GM18505 (cell line): ENCODE measurements around the gene PKMYT1.
"Not testable (repeated sequence)": the region's sequence is repeated elsewhere in the genome, so short reads cannot be mapped to it uniquely, and the experiment has no call there.

Experiments
- ATAC-seq: cut with Tn5 transposase; IDR thresholded peaks from one replicate; pipeline ENCODE4 v1.9.1; 2021; ENCODE audit not compliant: unreplicated experiment
- POLR2A ChIP-seq: IDR thresholded peaks from 4 replicates; pipeline ENCODE4 v1.6.1; 2011; ENCODE audit warnings: borderline replicate concordance; ENCODE audit not compliant: insufficient read depth, insufficient read length; ENCODE audit errors: extremely low read depth

The PKMYT1 gene

GRCh38 chr16:2950353-2950724 is 29.9 kb downstream of the PKMYT1 start:
- no peak for ATAC-seq
- TF ChIP-seq POLR2A, result no peak

GRCh38 chr16:2949705-2950352 is 30.4 kb downstream of the PKMYT1 start:
- ATAC-seq, result no peak
- no peak for TF ChIP-seq POLR2A

GRCh38 chr16:2948807-2949704 is 31.2 kb downstream of the PKMYT1 start:
- TF ChIP-seq POLR2A, result no peak
- ATAC-seq, result no peak

DNA sequence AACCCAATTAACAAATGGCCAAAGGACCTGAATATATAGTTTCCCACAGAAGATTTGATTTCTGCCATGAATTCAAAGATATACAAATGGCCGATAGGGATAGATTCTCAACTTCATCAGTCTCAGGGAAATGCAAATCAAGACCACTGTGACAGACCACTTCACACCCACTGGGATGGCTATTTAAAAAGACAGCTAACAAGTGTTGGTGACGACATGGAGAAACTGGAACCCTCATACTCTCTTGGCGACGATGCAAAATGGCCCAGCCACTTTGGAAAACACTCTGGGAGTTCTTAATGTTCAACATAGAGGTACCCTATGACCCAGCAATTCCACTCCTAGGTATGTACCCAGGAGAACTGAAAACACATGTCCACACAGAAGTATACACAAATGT is 33.6 kb downstream of the PKMYT1 start:
- no peak for TF ChIP-seq POLR2A
- ATAC-seq, result no peak

- not testable (repeated sequence) for ATAC-seq
These were observed 36.5 kb downstream of the PKMYT1 start for GRCh38 chr16:2943716-2944115.

GRCh38 chr16:2942045-2942444 is 38.2 kb downstream of the PKMYT1 start:
- ATAC-seq, result no peak
- no peak for TF ChIP-seq POLR2A

DNA sequence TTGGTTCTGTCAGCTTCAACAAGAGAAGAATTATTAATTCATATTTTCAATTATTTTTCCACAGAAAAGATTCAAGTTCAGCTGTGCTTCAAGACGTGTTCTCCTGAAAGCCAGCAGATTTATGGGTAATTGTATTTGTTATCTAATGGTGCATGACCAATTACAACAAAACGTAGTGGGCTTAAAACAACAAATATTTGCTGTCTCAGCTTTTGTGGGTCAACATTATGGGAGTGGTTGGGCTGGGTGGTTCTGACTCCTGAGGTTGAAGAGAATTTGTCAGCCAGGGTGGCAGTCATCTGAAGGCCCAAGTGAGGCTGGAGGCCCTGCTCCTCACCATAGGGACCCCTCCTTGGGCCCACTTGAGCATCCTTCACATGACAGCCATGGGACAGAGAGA is 40.3 kb downstream of the PKMYT1 start:
- no peak for ATAC-seq

DNA sequence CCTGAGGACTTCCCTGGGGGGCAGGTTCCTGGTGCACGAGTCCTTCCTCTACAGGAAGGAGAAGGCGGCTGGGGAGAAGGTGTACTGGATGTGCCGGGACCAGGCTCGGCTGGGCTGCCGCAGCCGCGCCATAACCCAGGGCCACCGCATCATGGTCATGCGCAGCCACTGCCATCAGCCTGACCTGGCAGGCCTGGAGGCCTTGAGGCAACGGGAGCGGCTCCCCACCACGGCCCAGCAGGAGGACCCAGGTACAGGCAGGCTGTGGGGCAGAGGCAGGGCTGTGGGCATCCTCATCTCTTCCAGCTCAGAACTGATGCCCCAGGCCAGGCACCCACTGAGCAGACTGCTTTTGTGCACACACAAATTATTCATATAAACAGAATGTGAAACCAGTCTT is 42.0 kb downstream of the PKMYT1 start:
- no peak for TF ChIP-seq POLR2A
- ATAC-seq, result no peak

More for the DNA sequence above, 40.3 kb downstream of the PKMYT1 start:
- no peak for TF ChIP-seq POLR2A

DNA sequence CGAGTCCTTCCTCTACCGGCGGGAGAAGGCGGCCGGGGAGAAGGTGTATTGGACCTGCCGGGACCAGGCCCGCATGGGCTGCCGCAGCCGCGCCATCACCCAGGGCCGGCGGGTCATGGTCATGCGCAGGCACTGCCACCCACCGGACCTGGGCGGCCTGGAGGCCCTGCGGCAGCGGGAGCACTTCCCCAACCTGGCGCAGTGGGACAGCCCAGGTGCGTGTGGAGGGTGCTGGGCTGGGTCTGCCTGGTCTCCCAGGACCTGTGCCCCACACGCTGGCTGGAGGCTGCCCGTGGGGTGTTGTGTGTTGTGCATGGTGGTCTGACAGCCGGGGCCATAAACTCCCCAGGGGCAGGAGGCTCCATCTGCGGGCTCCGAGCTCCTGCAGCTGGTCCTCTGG is 43.1 kb downstream of the PKMYT1 start:
- TF ChIP-seq POLR2A, result no peak
- no peak for ATAC-seq

DNA sequence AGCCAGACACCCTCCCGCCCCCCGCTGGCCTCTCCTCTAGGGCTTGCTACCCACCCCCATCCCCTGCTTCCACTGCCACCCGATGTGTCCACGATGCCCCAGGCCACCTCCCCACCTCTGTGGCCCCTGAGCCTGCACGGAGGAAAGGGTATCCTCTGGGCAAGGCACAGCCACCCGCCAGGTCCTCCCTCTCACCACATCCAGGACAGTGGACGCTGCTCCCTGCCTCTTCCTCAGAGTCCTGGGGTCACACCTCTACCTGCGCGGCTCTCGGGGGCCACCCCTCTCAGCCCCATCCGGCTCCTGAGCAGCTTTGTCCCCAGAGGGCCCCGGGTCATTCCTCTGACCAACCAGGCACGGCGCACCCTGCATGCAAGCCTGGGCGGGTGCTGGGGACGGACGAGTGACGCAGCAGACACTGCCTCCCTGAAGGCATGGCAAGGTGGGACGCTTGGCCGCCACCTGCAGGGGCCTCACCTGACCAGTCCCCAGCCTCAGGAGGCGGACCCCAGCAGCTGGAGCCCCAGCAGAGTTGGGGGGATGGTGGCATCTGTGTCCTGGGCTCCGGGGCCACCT is 43.7 kb downstream of the PKMYT1 start:
- no peak for TF ChIP-seq POLR2A
- ATAC-seq, result no peak

- no peak for ATAC-seq
- TF ChIP-seq POLR2A, result no peak
These were observed 45.8 kb downstream of the PKMYT1 start for GRCh38 chr16:2934450-2934849.

DNA sequence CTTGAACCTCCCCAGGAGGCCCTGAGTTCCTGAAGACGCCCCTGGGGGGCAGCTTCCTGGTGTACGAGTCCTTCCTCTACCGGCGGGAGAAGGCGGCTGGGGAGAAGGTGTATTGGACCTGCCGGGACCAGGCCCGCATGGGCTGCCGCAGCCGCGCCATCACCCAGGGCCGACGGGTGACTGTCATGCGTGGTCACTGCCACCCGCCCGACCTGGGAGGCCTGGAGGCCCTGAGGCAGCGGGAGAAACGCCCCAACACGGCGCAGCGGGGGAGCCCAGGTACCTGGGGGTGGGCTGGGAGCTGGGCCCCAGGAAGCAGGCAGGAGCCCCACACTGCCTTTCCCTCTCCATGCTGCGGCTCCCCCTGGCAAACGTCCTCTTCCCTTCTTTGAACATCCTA is 46.5 kb downstream of the PKMYT1 start:
- no peak for TF ChIP-seq POLR2A
- ATAC-seq, result no peak

GRCh38 chr16:2933136-2933535 is 47.1 kb downstream of the PKMYT1 start:
- TF ChIP-seq POLR2A, result no peak
- ATAC-seq, result no peak

DNA sequence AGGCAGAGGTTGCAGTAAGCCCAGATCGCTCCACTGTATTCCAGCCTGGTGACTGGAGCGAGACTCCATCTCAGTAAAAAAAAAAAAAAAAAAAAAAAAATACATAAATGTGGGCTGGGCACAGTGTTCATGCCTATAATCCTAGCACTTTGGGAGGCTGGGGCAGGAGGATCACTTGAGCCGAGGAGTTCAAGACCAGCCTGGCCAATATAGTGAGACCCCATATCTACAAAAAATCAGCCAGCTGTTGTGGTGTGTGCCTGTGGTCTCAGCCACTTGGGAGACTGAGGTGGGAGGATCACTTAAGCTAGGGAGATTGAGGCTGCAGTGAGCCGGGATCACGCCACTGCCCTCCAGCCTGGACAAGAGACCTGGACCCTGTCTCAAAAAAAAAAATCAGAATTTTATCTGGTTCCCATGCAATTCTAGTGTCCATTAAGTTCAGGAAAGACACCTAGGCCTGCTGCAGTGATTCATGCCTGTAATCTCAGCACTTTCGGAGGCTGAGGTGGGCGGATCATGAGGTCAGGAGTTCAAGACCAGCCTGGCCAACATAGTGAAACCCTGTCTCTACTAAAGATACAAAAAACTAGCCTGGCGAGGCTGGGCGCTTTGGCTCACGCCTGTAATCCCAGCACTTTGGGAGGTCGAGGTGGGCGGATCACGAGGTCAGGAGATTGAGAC is 48.9 kb downstream of the PKMYT1 start:
- ATAC-seq, result not testable (repeated sequence)

DNA sequence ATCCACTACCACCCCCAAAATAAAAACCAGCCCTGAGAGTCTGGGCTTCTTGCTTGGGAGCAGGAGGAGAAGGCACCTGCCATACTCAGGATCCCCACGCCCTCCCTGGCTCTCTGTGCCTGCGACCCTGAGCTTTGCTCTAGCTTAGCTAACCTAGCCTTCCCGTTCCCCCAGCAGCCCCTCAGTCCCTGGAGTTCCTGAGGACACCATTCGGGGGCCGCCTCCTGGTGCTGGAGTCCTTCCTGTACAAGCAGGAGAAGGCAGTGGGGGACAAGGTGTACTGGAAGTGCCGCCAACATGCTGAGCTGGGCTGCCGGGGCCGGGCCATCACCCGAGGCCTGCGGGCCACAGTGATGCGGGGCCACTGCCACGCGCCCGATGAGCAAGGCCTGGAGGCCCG is 50.0 kb downstream of the PKMYT1 start:
- ATAC-seq, result no peak
- TF ChIP-seq POLR2A, result no peak
